GM19238 (cell line): Measurements from ENCODE around the gene ZBTB22.
A peak's percentile ranks its signal among the peaks of the same experiment; 100 is the strongest.
"Not testable (repeated sequence)": the region's sequence is repeated elsewhere in the genome, so short reads cannot be mapped to it uniquely, and the experiment has no call there.

Experiments used
- DNase-seq: peaks from one replicate; pipeline ENCODE4 v3.0.0; 2011; ENCODE audit warnings: low spot score; ENCODE audit not compliant: insufficient read length

The ZBTB22 gene

DNA sequence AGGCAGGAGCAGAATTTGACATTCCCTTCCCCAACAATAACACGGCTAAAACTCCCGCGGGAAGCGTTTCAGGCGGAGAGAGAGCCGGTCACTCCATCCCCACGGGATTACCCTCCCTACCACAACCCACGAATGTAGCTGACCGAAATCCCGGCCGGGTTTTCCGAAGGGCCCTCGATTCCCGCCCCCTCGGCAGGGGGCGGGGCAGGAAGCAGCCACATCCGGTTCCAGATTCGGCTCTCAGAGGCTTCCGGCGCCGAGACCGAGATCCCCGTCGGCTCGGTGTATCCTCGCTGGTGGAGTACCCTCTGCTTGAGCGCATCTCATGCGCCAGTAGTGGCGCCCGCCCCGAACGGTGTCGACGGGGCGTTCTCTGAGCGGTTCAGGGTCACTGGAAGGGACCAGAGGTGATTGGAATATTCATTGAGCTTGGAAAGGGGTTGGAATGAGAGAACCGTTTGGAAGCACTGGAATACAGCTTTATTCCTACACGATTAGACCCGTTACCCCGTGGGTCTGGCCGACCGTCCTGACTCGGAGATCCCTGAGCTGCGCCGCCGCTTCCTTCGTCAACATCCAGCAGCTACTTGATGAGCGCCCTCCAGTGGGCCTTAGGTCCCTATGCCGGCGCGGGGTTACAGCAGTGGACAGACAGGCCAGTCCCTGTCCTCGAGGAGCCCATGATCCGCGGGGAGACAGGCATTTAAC, 18.2 kb downstream of the ZBTB22 start:
- peak; percentile 88 for DNase-seq

- DNase-seq: no peak
Observed at GRCh38 chr6:33298773-33299236, 18.7 kb downstream of the ZBTB22 start, which contains the start of gene RGL2. Gene RGL2 (minus strand): TSS chr6:33298942. CDS start chr6:33298610, 332 bp downstream.

GRCh38 chr6:33297956-33298772, 19.4 kb downstream of the ZBTB22 start:
- peak; percentile 62 for DNase-seq

DNA sequence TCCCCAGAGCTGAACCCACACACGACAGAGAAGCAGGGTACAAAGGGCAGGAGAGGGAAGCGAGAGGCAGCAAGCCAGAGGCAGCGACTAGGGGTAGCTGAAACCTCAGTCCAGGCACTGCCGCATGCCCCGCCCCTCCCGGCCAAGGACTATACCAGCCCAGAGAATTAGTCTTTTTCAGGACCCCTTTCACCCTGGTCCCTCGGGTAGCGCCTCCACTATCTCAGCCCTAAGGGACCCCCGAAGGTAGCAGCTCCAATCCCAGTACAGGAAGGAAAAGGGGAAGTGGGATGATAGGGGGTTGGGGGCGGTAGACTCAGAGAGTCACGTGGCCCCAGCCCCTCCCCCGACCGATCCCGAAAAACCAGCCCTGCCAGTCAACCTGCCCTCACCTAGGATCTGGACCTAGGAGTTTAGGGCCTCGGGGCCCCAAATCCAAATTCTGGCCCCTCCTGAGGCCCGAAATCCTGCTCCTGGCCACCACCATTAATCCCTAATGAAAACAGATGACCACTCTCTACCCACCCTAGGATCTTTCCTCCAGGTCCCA, 20.1 kb downstream of the ZBTB22 start:
- DNase-seq: no peak

DNA sequence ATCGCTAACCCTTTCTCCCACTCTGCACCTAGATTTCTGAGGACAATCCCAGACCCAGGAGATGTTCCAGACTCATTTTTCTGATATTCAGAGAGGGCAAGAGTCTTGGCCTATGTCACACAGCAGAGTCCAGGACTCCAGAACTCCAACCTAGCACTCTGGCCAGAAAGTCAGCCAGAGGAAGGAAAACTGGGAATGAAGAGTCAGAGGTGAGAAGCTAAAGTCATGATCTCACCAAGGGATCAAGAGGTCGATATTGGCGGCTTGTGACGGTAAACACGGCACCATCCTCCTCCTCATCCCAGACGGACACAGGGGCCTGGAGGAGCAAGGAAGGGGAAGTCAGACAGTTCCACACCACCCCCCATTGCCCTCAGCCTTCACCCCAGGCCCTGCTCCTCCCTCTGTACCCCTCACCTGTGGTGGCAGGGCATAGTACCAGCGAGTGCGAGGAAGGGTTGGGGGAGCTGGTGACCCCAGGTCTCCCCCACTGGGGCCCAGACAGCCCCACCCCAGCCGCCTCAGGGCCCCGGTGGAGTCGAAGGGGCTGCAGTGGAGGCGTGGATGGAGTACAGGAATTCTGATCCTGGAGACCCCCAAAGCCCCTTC, 20.6 kb downstream of the ZBTB22 start:
- no peak for DNase-seq

GRCh38 chr6:33295621-33296369, 21.7 kb downstream of the ZBTB22 start:
- DNase-seq: no peak

DNA sequence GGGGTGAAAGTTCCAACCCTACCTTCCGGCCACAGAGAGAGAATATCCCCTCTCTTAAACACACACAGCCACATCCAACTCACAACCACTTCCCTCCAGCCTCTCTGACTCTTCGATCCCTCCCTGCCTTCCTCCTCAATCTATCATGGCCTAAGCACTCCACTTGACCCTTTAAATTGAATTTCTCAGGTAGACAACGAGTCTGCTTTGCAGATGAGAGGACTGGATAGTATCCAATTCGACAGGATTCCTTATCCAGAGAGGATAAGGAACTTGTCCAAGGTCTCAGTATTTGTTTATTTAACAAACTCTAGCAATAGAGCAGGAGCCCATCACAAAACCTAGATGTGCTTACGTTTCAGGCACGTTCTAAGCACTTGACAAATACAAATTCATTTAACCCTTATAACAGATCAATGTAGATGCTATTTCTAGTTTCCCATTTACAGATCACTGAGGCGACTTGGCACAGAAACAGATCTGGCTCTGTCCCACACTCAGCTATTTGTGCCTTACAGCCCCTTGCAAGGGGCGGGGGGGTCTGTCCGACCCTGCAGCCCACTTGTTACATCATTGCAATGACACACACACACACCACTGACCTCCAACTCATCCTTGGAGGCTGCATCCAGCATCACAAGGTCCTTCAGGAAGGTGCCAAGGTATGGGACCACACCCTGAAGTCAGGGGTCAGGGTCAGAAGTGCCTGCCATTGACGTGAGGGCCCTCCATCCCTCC, 23.3 kb downstream of the ZBTB22 start:
- no peak for DNase-seq

DNA sequence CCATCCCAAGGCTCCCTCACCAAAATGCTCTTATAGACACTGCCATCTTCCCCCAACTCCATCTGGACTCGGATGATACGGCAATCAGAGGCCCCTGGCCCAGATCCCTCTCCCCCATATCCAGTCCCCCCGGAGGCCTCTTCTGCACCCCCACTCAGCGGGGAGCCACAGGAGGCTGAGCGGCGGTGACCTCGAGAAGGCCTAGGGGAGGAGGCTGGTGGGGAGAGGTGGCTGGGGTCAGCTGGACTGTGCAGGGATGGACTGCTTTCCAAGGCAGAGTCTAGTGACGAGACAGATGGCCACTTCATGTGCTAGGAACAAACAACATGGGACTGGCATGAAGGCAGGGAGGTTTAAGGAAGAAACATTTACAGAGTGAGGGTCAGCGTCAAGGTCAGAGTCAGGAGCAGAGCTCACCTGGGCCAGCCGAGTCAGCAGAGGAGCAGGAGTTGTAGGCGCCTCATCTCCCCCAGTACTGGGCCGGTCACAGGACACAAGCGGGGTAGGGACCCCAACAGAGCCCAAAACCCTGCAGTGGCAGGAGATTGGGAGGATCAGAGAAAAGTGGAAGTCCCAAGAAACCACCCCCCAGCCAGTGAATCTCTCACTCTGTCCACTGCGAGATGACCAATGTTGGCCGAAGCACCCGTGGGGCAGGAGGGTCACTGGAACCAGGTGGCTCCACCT, 24.4 kb downstream of the ZBTB22 start:
- DNase-seq: no peak

DNA sequence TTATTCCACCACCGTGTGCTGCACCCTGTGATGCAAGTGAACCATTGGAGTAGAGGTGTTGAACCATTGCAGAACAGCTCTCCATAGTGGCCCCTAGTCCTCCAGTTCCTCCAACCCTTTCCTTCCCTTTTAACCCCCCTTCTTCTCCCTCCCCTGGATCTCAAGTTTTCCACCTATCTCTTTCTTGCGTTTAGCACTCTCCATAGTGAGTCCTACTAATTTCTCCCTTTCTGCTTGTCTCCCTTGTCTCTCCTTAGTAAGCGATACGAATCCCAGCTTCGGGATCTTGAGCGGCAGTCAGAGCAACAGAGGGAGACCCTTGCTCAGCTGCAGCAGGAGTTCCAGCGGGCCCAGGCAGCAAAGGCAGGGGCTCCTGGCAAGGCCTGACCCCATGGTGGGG, 27.1 kb downstream of the ZBTB22 start:
- DNase-seq: no peak

DNA sequence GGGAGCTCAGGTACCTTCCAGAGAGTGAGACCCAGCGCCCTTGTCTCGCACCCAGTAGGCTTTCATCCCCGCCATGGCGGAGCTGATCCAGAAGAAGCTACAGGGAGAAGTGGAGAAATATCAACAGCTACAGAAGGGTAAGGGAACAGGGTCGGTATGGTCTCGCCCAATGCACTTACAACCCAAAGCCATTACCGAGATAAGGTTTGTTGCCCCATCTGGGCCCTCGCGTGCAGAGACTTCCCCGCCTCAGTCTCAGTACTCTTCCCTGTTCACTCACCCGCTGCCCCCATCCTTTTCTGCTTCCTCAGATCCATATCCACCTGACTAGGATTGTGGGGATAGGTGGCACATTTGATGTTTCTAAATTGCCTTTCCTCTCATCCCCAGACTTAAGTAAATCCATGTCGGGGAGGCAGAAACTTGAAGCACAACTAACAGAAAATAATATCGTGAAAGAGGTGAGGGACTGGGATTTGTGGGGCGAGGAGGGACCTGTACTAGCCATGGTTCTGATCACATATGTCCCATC, 27.7 kb downstream of the ZBTB22 start:
- no peak for DNase-seq

DNA sequence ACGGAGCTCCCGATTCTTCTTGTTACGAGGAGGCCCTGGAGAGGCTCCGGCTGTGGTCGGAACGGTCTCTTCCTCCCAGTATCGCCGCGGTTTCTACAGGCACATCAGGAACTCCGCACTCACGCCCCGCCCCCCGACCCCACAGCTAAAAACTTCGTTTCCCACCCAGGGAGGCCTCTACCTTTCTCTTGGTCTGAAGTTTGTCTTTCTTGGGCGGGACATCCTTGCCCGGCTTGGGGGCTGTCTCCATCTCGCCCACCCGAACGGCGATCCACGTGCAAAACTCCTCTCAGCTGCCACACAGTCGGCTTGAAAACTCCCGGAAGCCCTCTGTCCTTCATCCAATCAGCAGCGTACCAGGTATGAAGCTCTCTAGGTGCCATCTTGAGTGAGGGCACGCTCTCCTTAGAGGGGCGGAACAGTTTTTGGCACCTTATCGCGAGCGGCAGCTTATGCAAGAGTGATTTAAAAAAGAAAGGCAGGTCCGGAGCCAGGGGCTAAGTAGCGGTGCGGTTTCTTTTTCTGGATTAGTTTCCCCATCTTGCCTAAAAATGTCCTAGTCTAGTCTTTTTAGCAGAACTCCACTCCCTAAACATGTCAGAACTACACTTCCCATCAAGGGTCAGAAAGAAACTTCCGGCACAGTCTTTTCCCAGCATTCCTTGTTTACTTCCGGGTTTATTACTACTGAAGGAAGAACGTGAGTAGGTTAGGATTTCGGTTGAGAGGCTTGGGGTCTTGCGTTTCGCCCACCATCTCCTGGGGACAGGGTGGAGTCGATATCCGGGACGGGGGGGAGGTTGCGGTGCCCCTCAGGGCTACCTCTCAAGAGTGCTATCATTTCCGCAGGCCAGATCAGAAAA, 28.4 kb downstream of the ZBTB22 start, which contains the start of the genes PFDN6 and WDR46:
TSS of gene PFDN6 (plus strand) at position 681 of the 863 bp plus-strand sequence. CDS start 256 bp downstream, outside the sequence.
TSS of gene WDR46 (minus strand) at position 319 of the 863 bp plus-strand sequence. CDS start at position 250, 69 bp downstream.
- peak; percentile 93 for DNase-seq

DNA sequence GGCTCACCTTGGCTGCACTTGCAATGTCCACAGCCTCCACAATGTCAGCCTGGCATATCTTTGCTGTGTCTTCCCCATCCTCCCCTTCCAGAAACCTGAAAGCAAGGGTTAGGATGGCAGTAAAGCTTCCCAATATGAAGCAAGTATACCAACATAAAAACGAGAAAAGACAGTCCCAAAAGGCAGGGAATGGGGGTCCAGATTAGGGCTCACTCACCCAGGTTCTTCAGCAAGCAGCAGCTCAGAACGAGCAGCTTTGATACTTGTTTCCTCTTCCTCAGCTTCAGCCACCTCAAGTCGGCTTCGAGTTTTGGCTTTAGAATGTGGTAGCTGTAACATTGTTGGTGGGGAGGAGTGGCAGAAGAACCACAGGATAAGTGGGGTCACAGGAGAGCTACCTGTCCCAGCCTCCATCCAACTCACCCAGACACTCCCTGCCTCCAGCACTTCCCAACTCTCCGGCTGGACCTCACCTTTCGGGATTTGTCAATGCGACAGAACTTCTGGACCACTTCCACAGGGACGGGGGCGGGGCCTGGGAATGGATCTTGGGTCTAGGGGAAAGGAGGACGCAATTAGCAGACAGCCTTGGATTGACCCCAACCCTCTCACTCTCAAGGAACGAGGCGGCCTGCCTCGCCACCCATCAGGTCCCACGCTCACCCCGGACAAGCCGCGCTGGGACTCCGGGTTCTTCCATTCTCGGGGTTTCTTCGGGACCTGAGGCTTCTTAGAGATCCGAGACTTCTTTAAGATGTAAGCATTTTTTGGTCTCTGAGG, 29.2 kb downstream of the ZBTB22 start:
- DNase-seq: no peak

- no peak for DNase-seq
Observed at GRCh38 chr6:33286946-33287914, 30.3 kb downstream of the ZBTB22 start.

DNA sequence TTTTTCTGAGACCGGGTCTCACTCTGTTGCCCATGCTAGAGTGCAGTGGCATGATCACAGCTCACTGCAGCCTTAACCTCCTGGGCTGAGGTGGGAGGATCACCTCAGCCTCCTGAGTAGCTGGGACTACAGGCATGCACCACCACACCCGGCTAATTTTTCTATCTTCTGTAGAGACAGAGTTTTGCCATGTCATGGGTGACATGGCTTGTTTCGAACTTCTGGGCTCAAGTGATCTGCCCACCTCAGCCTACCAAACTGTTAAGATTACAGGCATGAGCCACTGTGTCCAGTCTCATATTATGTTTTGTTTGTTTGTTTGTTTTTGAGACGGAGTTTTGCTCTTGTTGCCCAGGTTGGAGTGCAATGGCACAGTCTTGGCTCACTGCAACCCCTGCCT, 32.3 kb downstream of the ZBTB22 start:
- not testable (repeated sequence) for DNase-seq

GRCh38 chr6:33280539-33280938, 37.0 kb downstream of the ZBTB22 start:
- no peak for DNase-seq

GRCh38 chr6:33279971-33280511, 37.5 kb downstream of the ZBTB22 start:
- no peak for DNase-seq
